Neural cell (in vitro differentiated cells): ENCODE measurements around the gene GPR3. TPM values are rescaled to one million over a fixed set of nuclear protein-coding genes. Genes with fewer than 3 reads are reported as not detected.

Experiments
- H2AFZ ChIP-seq: fragments of 200-600, 300-800 bp; sonication (generic), shearing (Covaris generic); 2 replicates; pipeline ENCODE4 v1.6.0; 2014; ENCODE audit warnings: low read depth, mild to moderate bottlenecking, antibody characterized with exemption, low read length, moderate library complexity
- H3F3A ChIP-seq: fragments of 200-600 bp; shearing (Covaris generic); 2 replicates; pipeline ENCODE4 v1.6.1; 2016; ENCODE audit warnings: mild to moderate bottlenecking, moderate library complexity, mixed read lengths, antibody characterized with exemption, low read length; ENCODE audit not compliant: insufficient read depth, poor library complexity, severe bottlenecking
- H3K27ac ChIP-seq: fragments of 200-600, 300-800 bp; sonication (generic), shearing (Covaris generic); 2 replicates; pipeline ENCODE4 v1.5.1; 2014; ENCODE audit warnings: mild to moderate bottlenecking, low read length, moderate library complexity
- H3K27me3 ChIP-seq: fragments of 300-800, 200-600 bp; sonication (generic), shearing (Covaris generic); 2 replicates; pipeline ENCODE4 v1.6.0; 2014; ENCODE audit warnings: mild to moderate bottlenecking, low read depth, low read length, moderate library complexity; ENCODE audit not compliant: insufficient read depth
- H3K36me3 ChIP-seq: fragments of 300-800, 200-600 bp; sonication (generic), shearing (Covaris generic); 2 replicates; pipeline ENCODE4 v1.5.1; 2014; ENCODE audit warnings: mild to moderate bottlenecking, antibody characterized with exemption, low read length, moderate library complexity; ENCODE audit not compliant: insufficient read depth
- H3K4me2 ChIP-seq: fragments of 300-800, 200-600 bp; sonication (generic), shearing (Covaris generic); 2 replicates; pipeline ENCODE4 v1.6.0; 2014; ENCODE audit warnings: mild to moderate bottlenecking, low read length
- H3K4me3 ChIP-seq: fragments of 300-800, 200-600 bp; sonication (generic), shearing (Covaris generic); 2 replicates; pipeline ENCODE4 v1.5.1; 2014; ENCODE audit warnings: mild to moderate bottlenecking, low read length, moderate library complexity
- H3K79me2 ChIP-seq: fragments of 200-600 bp; shearing (Covaris generic); replicated peaks from 2 replicates; pipeline ENCODE4 v1.6.0; 2014; ENCODE audit warnings: mild to moderate bottlenecking, low read length, moderate library complexity; ENCODE audit not compliant: insufficient read depth
- H3K9ac ChIP-seq: fragments of 300-800, 200-600 bp; sonication (generic), shearing (Covaris generic); 2 replicates; pipeline ENCODE4 v1.6.1; 2016; ENCODE audit warnings: mild to moderate bottlenecking, low read length, mixed read lengths
- H3K9me2 ChIP-seq: fragments of 200-600 bp; shearing (Covaris generic); 2 replicates; pipeline ENCODE4 v1.6.1; 2016; ENCODE audit warnings: mild to moderate bottlenecking, low read length, mixed read lengths; ENCODE audit not compliant: insufficient read depth
- H3K9me3 ChIP-seq: fragments of 200-600, 300-800 bp; sonication (generic), shearing (Covaris generic); 2 replicates; pipeline ENCODE4 v1.6.1; 2016; ENCODE audit warnings: mild to moderate bottlenecking, mixed run types, low read length, moderate library complexity, mixed read lengths
- H4K20me1 ChIP-seq: fragments of 200-600 bp; shearing (Covaris generic); 2 replicates; pipeline ENCODE4 v1.6.1; 2016; ENCODE audit warnings: mild to moderate bottlenecking, mixed run types; ENCODE audit not compliant: insufficient read depth
- EP300 ChIP-seq: fragments of 450-650 bp; conservative IDR thresholded peaks from 2 replicates; pipeline ENCODE4 v1.6.1; 2014; ENCODE audit warnings: antibody characterized with exemption, mild to moderate bottlenecking, moderate library complexity; ENCODE audit not compliant: poor library complexity, severe bottlenecking
- EZH2 ChIP-seq: fragments of 200-600, 300-800 bp; shearing (Covaris generic), sonication (generic); IDR thresholded peaks from 2 replicates; pipeline ENCODE4 v1.6.1; 2014; ENCODE audit warnings: antibody characterized with exemption, low read length, borderline replicate concordance, mild to moderate bottlenecking; ENCODE audit not compliant: insufficient read depth, poor library complexity, severe bottlenecking
- MXI1 ChIP-seq: fragments of 450-650 bp; conservative IDR thresholded peaks from 2 replicates; pipeline ENCODE4 v1.6.1; 2014; ENCODE audit warnings: antibody characterized with exemption, mild to moderate bottlenecking; ENCODE audit not compliant: poor library complexity, severe bottlenecking
- POLR2AphosphoS5 ChIP-seq: IDR thresholded peaks from 2 replicates; pipeline ENCODE4 v1.6.1; 2012
- RAD21 ChIP-seq: fragments of 450-650 bp; conservative IDR thresholded peaks from 2 replicates; pipeline ENCODE4 v1.6.1; 2014; ENCODE audit warnings: antibody characterized with exemption, mild to moderate bottlenecking, moderate library complexity
- SMC3 ChIP-seq: fragments of 450-650 bp; conservative IDR thresholded peaks from 2 replicates; pipeline ENCODE4 v1.6.1; 2014; ENCODE audit warnings: antibody characterized with exemption, mild to moderate bottlenecking, moderate library complexity; ENCODE audit not compliant: poor library complexity
- TAF1 ChIP-seq: IDR thresholded peaks from 2 replicates; pipeline ENCODE4 v1.6.1; 2012; ENCODE audit warnings: low read depth
- polyA plus RNA-seq: library from polyadenylated mRNA; depleted of rRNA; stranded (reverse); fragments of >200 nt; gene quantifications from 2 replicates; pipeline ENCODE4 v1.2.3, GENCODE V29; 2014
- TF ChIP-seq, protein P1 (sequence below): IDR thresholded peaks from 2 replicates; pipeline ENCODE4 v1.6.1; 2012; ENCODE audit warnings: borderline replicate concordance
- TF ChIP-seq, protein P2 (sequence below): fragments of 450-650 bp; IDR thresholded peaks from 2 replicates; pipeline ENCODE4 v1.5.1; 2014; ENCODE audit warnings: antibody characterized with exemption, mild to moderate bottlenecking, moderate library complexity; ENCODE audit not compliant: poor library complexity, severe bottlenecking

GPR3 gene
- polyA plus RNA-seq, 1 donor from 2014 or later: 0.54 TPM

DNA sequence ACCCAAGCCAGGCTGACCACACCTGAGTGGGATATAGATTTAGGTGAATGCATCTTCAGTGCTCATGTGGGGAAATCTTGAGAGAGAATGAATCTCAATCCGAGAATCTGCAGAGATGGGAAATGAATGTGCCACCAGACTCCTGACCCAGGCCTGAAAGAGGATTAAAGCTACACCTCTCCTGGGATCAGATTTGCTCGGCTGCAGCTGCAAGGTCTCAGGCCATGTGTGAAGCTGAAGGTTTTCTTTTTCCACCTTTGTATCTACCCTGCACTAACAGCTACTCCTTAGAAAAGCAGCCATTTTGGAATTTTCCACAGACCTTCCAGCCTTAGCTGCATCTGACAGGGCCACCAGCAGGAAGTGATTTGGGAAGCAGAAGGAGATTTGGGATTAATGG lies 18.3 kb downstream of the GPR3 start:
- TF ChIP-seq POLR2AphosphoS5: no peak
- no peak for TF ChIP-seq EZH2
- TF ChIP-seq TAF1: no peak
- TF ChIP-seq, protein P1, sequence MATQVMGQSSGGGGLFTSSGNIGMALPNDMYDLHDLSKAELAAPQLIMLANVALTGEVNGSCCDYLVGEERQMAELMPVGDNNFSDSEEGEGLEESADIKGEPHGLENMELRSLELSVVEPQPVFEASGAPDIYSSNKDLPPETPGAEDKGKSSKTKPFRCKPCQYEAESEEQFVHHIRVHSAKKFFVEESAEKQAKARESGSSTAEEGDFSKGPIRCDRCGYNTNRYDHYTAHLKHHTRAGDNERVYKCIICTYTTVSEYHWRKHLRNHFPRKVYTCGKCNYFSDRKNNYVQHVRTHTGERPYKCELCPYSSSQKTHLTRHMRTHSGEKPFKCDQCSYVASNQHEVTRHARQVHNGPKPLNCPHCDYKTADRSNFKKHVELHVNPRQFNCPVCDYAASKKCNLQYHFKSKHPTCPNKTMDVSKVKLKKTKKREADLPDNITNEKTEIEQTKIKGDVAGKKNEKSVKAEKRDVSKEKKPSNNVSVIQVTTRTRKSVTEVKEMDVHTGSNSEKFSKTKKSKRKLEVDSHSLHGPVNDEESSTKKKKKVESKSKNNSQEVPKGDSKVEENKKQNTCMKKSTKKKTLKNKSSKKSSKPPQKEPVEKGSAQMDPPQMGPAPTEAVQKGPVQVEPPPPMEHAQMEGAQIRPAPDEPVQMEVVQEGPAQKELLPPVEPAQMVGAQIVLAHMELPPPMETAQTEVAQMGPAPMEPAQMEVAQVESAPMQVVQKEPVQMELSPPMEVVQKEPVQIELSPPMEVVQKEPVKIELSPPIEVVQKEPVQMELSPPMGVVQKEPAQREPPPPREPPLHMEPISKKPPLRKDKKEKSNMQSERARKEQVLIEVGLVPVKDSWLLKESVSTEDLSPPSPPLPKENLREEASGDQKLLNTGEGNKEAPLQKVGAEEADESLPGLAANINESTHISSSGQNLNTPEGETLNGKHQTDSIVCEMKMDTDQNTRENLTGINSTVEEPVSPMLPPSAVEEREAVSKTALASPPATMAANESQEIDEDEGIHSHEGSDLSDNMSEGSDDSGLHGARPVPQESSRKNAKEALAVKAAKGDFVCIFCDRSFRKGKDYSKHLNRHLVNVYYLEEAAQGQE: no peak
- TF ChIP-seq MXI1: no peak
- TF ChIP-seq, protein P2, sequence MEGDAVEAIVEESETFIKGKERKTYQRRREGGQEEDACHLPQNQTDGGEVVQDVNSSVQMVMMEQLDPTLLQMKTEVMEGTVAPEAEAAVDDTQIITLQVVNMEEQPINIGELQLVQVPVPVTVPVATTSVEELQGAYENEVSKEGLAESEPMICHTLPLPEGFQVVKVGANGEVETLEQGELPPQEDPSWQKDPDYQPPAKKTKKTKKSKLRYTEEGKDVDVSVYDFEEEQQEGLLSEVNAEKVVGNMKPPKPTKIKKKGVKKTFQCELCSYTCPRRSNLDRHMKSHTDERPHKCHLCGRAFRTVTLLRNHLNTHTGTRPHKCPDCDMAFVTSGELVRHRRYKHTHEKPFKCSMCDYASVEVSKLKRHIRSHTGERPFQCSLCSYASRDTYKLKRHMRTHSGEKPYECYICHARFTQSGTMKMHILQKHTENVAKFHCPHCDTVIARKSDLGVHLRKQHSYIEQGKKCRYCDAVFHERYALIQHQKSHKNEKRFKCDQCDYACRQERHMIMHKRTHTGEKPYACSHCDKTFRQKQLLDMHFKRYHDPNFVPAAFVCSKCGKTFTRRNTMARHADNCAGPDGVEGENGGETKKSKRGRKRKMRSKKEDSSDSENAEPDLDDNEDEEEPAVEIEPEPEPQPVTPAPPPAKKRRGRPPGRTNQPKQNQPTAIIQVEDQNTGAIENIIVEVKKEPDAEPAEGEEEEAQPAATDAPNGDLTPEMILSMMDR: no peak
- no peak for TF ChIP-seq SMC3
- no peak for TF ChIP-seq RAD21
- no peak for TF ChIP-seq EP300
- H3K36me3 ChIP-seq: peaks cover 4% of the 10 kb centered on the region
- no peak overlapping the region for H3K27ac ChIP-seq

DNA sequence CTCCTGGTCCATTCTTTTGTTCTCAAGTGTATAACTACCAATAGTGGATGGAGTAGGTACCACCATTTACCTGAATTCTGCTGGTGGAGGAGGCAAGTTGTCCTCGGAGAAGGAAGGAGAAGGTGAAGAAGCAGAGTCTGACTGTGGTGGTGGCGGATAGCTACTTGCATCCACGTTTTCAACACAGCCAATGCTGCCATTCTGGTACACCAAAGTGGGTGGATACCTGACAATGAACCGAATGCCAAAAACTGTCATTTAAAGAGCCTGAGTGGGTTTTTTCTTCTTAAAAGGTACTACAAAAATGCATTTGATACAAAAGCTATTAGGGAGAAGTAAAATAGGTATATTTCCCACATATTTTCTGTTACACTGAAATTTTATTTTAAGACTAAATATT lies 20.1 kb downstream of the GPR3 start:
- H4K20me1 ChIP-seq: no peaks in the 10 kb centered on the region
- H3K4me2 ChIP-seq: no peak overlapping the region
- no peaks in the 10 kb centered on the region for H3K9me3 ChIP-seq
- no peak overlapping the region for H2AFZ ChIP-seq
- no peak for TF ChIP-seq TAF1
- no peak for TF ChIP-seq RAD21
- TF ChIP-seq, protein P1: no peak
- no peak for TF ChIP-seq MXI1
- no peak for TF ChIP-seq POLR2AphosphoS5
- TF ChIP-seq, protein P2: no peak
- TF ChIP-seq SMC3: no peak
- no peak for TF ChIP-seq EP300
- H3K36me3 ChIP-seq: peaks cover 4% of the 10 kb centered on the region
- H3K9me2 ChIP-seq: no peaks in the 10 kb centered on the region
- no peak overlapping the region for H3K9ac ChIP-seq
- H3K79me2 ChIP-seq: no peaks in the 10 kb centered on the region
- H3K27me3 ChIP-seq: no peaks in the 10 kb centered on the region
- no peaks in the 10 kb centered on the region for H3F3A ChIP-seq
- H3K27ac ChIP-seq: no peak overlapping the region
- no peak overlapping the region for H3K4me3 ChIP-seq

More for the DNA sequence above, 18.3 kb downstream of the GPR3 start:
- Histone ChIP-seq H4K20me1 (no peaks in the 10 kb centered on the region), H3K79me2 (no peaks in the 10 kb centered on the region), H3F3A (no peaks in the 10 kb centered on the region), H2AFZ (no peak overlapping the region), H3K9me3 (no peaks in the 10 kb centered on the region), H3K4me3 (no peak overlapping the region), H3K27me3 (no peaks in the 10 kb centered on the region), H3K9ac (no peak overlapping the region), H3K4me2 (no peak overlapping the region), H3K9me2 (no peaks in the 10 kb centered on the region)
